SH-SY5Y (cell line): ENCODE measurements around the gene UBE2D2.

Experiments
- GATA2 ChIP-seq: IDR thresholded peaks from 2 replicates; pipeline ENCODE4 v1.6.1; 2011; ENCODE audit warnings: mild to moderate bottlenecking, low read depth, low read length
- GATA3 ChIP-seq: IDR thresholded peaks from 2 replicates; pipeline ENCODE4 v1.6.1; 2011; ENCODE audit warnings: low read depth, mild to moderate bottlenecking, low read length, moderate library complexity

DNA sequence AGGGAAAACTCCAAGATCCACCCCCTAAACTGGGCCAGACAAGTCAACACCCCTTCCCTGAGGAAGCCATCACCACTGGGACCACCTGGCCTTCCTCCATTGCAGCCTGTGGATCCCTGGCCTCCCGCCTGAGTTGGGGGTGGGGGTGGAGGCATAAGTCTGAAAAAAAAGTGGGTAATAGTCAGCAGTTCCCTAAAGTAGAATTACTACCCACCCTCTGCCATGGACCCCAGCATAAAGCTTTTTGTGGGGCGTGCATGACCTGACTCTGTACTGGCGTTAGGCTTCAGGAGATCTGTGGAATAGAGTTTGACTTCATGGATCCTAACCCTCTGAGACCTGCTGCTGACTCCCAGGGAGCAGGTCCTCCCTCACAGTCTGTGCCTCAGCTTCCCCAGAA, 85.0 kb downstream of the UBE2D2 start:
- TF ChIP-seq GATA2 (no peak), GATA3 (no peak)
